Measurements from ENCODE around the gene NKD1. TPM values are rescaled to one million over a fixed set of nuclear protein-coding genes. Genes with fewer than 3 reads are reported as not detected.

The NKD1 gene
- total and polyA plus RNA-seq, 2 of the 8 experiments (the other 6 are each of a cell fraction or from before 2014, with no cell fraction given), result 0.70 to 4.5 TPM

DNA sequence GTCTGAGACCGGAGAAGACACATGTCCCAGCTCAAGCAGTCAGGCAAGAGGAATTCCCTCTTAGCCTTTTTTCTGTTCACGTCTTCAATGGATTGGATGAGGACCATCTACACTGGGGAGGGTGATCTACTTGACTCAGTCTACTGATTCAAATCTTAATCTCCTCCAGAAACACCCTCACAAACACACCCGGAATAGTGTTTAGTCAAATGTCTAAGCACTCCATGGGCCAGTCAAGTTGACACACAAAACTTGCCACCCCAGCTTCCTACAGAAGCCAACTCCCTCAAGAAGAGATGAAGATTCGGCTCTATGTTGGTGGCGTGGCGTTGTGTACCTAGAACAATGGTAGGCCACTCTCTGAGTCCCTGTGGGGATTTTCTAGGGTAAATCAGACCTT, 22.5 kb upstream of the NKD1 start:
- Histone ChIP-seq H3K56ac (replicated peaks; ENCODE audit: insufficient read length, low read depth, low read length) (no peak overlapping the region), H3K4me3 (ENCODE audit: extremely low read depth in 1 of 4, insufficient read depth in 2 of 4, low read depth in 3 of 4, low read length in 4 of 4) (no peak overlapping the region), H3K27me3 (replicated peaks in 1 of 4; ENCODE audit: control insufficient read depth in 3 of 4, extremely low read depth in 1 of 4, insufficient read depth in 3 of 4, low read length in 3 of 4) (no peaks in the 10 kb centered on the region), H3K18ac (ENCODE audit: extremely low read depth, low read length) (no peak overlapping the region), H4K8ac (ENCODE audit: extremely low read depth, insufficient read depth, low read length) (no peak overlapping the region), H2BK12ac (ENCODE audit: low read depth, low read length) (no peak overlapping the region), H3K27ac (ENCODE audit: low read depth, low read length) (no peak overlapping the region), H3K23ac (ENCODE audit: insufficient read length) (no peak overlapping the region), H3K14ac (ENCODE audit: insufficient read length) (no peak overlapping the region), H3K79me1 (ENCODE audit: low read depth, low read length) (no peaks in the 10 kb centered on the region), H2AFZ (ENCODE audit: low read length) (no peak overlapping the region), H3K4me2 (ENCODE audit: insufficient read depth in 1 of 2, low read depth in 2 of 2, low read length in 2 of 2) (no peak overlapping the region), H4K20me1 (replicated peaks in 1 of 2; ENCODE audit: control insufficient read depth in 1 of 2, insufficient read depth in 2 of 2, low read length in 2 of 2) (no peaks in the 10 kb centered on the region), H2BK5ac (ENCODE audit: low read depth, low read length) (no peak overlapping the region), H2BK120ac (replicated peaks; ENCODE audit: low read depth, low read length) (no peak overlapping the region), H3K4me1 (replicated peaks in 1 of 4; ENCODE audit: control insufficient read depth in 3 of 4, insufficient read depth in 4 of 4, low read length in 3 of 4) (peaks cover 0 to 2% (median 0%) of the 10 kb centered on the region in 4 experiments; a peak in 1 of 7 replicates), H2BK20ac (ENCODE audit: low read length) (no peak overlapping the region), H4K91ac (replicated peaks; ENCODE audit: insufficient read length, low read length) (no peak overlapping the region), H3K9ac (replicated peaks in 1 of 4; ENCODE audit: extremely low read depth in 1 of 4, low read depth in 3 of 4, low read length in 3 of 4) (no peak overlapping the region), H3K9me3 (ENCODE audit: insufficient read depth in 2 of 2, low read depth in 1 of 2, low read length in 1 of 2) (peaks cover 10% of the 10 kb centered on the region in 2 experiments; a peak in 3 of 4 replicates), H4K5ac (ENCODE audit: insufficient read length, low read depth, low read length) (no peak overlapping the region), H2AK5ac (ENCODE audit: low read depth, low read length) (no peak overlapping the region), H3K79me2 (ENCODE audit: control insufficient read depth in 1 of 2, insufficient read depth in 2 of 2, low read length in 2 of 2) (no peaks in the 10 kb centered on the region), H3K23me2 (ENCODE audit: low read depth, low read length) (no peaks in the 10 kb centered on the region), H3K36me3 (ENCODE audit: control insufficient read depth in 2 of 4, insufficient read depth in 4 of 4, low read length in 3 of 4) (no peaks in the 10 kb centered on the region), H2BK15ac (ENCODE audit: low read length) (no peak overlapping the region), H3K4ac (replicated peaks; ENCODE audit: insufficient read length, low read depth, low read length) (no peak overlapping the region)
- ChIA-PET POLR2A (ENCODE audit: partially characterized antibody) (no interaction called here), CTCF (ENCODE audit: partially characterized antibody) (no interaction called here)
- no peak for TF ChIP-seq SAP30 (IDR thresholded peaks at IDR 0.05; ENCODE audit: insufficient read depth, insufficient replicate concordance, low read length)
- TF ChIP-seq SIX5 (IDR thresholded peaks at IDR 0.05; ENCODE audit: low read depth, low read length), result no peak
- TF ChIP-seq GABPA (IDR thresholded peaks at IDR 0.05; ENCODE audit: borderline replicate concordance, insufficient read depth, low read length), result no peak
- TF ChIP-seq SRF (IDR thresholded peaks at IDR 0.05; ENCODE audit: low read depth, low read length), result no peak
- no peak for TF ChIP-seq RBBP5 (IDR thresholded peaks at IDR 0.05; ENCODE audit: borderline replicate concordance, low read depth, low read length)
- TF ChIP-seq, protein P1, sequence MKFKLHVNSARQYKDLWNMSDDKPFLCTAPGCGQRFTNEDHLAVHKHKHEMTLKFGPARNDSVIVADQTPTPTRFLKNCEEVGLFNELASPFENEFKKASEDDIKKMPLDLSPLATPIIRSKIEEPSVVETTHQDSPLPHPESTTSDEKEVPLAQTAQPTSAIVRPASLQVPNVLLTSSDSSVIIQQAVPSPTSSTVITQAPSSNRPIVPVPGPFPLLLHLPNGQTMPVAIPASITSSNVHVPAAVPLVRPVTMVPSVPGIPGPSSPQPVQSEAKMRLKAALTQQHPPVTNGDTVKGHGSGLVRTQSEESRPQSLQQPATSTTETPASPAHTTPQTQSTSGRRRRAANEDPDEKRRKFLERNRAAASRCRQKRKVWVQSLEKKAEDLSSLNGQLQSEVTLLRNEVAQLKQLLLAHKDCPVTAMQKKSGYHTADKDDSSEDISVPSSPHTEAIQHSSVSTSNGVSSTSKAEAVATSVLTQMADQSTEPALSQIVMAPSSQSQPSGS (IDR thresholded peaks at IDR 0.05; ENCODE audit: low read length), result no peak
- TF ChIP-seq KDM5A (IDR thresholded peaks at IDR 0.05; ENCODE audit: low read length), result no peak
- TF ChIP-seq TCF12 (IDR thresholded peaks at IDR 0.05; ENCODE audit: low read depth, low read length), result no peak
- no peak for TF ChIP-seq RAD21 (IDR thresholded peaks at IDR 0.05 in 1 of 2, conservative IDR thresholded peaks at IDR 0.05 in 1 of 2; ENCODE audit: low read depth in 2 of 2, low read length in 2 of 2)
- no peak for TF ChIP-seq CREB1 (IDR thresholded peaks at IDR 0.05)
- FAIRE-seq (no peak), DNase-seq (ENCODE audit: low read depth in 1 of 2, low spot score in 2 of 2) (peak in 1 of 2 experiments; percentile 13)
- 82% methylated on average over 6 of the region's 6 CpGs; no CpG with 5 or more reads in 1 of the 2 experiments for WGBS, 2 experiments (ENCODE audit: extremely low coverage in 1 of 2, insufficient coverage in 1 of 2, insufficient read length in 1 of 2, insufficient replicate concordance in 2 of 2, low coverage in 1 of 2, low lambda C conversion rate in 2 of 2, missing lambda C conversion rate in 1 of 2)

All from H1 (cell line).